HG03469 (cell line): ENCODE measurements around the gene HOTAIR.

Experiments used
- ATAC-seq: cut with Tn5 transposase; IDR thresholded peaks from one replicate; pipeline ENCODE4 v1.9.1; 2021; ENCODE audit warnings: mild to moderate bottlenecking, moderate library complexity, moderate number of reproducible peaks; ENCODE audit not compliant: unreplicated experiment

HOTAIR gene

DNA sequence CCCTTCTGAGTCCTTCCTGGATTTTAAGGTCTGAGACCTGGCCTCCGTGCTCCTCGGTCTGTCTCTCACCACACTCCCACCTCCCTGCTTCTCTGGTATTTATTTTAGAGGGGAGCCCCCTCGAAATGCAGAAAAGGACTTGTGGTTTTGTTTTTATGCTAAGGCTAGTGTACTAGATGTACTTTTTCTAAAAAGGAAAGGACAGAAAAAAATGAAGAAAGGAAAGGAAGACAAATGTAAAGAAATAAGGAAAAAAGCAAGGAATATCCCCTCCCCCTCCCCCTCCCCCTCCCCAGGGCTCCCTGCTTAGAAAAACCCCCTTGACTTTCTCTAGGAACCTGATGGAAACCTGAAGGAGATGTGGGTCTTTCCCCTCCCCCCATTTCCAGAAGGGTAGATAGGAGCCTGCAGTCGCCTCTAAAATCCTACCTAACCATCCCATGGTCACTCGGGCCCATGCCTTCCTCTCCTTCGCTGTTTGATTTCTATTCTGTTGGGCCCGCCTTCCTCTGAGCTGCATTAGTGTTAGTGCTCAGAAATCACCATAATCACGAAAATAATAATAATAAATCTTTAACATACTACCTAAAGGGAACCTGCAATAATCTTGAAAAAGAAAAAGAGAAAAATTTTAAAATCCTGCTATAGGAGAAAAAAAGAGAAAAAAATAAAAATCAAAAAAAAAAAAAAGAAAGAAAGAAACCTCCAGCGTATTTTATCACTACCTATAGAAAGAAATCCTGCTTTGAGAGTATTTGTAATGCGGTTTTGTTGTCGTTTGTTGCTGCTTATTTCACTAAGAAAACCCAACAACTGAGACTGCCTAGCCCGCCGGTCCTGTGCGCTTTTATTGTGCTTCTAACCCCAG is 37.1 kb upstream of the HOTAIR start:
- no peak for ATAC-seq

- no peak for ATAC-seq
These were observed 36.4 kb upstream of the HOTAIR start for GRCh38 chr12:54010972-54011664.

GRCh38 chr12:54010053-54010971 is 35.6 kb upstream of the HOTAIR start:
- ATAC-seq: no peak

DNA sequence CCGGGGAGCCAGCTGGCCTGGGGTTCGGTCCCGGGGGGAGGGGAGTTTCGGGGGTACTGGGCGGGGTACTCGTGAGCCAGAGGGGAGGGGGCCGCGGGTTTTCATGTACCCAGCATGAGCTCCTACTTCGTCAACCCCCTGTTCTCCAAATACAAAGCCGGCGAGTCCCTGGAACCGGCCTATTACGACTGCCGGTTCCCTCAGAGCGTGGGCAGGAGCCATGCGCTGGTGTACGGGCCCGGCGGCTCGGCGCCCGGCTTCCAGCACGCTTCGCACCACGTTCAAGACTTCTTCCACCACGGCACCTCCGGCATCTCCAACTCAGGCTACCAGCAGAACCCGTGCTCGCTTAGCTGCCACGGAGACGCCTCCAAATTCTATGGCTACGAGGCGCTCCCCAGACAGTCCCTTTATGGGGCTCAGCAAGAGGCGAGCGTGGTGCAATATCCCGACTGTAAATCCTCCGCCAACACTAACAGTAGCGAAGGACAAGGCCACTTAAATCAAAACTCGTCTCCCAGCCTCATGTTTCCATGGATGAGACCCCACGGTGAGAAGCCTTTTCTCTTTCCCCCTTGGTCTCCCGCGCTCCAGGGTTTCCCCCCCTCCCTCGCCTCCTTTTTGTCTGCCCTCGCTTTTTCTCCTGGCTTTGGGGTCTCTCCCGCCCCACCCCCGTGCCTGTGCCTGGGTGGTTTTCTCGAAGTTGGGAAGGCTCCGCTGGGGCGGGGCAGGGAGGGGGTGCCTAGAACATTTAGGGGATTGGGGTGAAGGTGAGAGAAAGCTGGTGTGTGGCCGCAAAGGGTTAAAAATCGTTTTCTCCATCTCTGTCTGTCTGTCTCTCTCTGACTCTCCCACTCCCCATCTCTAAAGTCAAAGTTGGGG is 34.7 kb upstream of the HOTAIR start:
- no peak for ATAC-seq

DNA sequence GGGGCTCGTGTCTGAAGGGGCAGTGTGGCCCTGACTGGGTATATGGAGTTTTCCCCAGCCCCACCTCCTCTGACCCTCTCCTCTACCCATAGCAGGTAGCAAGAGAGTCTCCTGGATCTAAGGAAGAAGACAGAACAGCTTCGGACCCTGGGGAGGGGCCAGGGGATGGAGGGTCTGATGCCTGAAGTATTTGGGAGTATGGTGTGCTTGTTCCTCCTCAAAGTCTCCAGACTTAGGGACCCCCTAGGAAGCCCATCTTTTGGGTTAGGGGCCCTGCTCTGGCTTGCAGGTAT is 33.5 kb upstream of the HOTAIR start:
- ATAC-seq: no peak

DNA sequence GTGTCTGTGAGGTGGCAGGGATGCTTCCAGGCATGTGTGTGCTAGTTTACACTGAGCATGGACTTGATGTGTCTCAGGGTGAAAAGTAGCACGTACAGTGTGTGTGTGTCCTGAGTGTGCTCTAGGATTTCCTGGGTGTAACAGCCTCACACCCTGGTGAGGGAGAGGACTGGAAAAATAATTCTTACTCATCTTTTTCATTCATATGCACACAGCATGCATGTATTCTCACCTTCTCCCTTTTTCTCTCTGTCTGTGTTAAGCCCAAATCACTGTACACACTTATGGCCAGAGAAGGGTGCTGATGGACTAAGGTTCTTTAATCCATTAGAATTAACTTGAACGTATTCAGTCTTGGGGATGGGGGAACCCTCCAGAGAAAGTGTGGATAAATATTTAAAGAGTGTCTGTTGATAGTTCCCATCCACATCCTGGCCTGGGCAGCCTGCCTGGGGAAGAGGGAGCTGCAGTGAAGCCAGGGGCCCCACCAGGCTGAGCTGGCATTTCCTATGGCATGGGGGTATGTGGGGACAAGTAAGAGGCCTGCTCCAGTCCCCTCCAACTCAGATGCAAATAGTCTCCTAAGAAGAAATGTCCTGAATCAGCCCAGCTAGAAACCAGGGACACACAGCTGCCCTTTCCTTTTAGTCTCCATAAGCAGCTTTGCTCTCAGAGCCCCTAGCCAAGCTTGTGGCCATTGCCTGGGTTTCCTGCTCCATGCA is 32.9 kb upstream of the HOTAIR start:
- no peak for ATAC-seq

DNA sequence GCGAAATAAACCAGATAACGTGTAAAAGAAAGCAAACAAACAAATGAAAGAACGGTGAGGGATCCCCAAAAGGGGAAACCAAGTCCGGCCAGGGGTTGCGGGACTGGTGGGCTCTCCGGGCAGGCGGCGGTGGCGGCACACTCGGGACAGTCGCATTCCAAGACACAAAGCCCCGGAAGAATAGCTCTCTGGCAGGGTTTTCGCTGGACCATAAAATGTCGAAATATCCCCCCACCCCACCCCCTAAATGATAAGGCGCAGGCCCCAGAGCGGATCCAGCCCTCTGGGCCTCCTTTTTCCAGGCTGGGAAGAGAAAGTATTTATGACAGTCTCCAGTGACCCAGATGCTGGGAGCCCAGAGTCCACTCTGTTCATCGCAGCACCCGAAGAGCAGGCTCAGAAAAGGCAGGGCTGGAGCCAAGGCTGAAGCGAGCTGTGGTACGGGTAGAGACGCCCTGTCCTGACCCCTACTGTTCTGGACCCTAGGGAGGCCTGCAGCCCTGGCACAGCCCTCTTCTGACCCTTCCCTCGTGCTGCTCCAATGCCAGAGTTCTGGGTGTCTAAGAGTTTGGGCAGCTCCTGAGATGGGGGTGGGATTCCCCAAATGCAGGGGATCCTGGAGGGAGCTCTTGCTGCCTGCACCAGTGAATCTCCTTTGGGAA is 31.9 kb upstream of the HOTAIR start:
- ATAC-seq: no peak

GRCh38 chr12:54005853-54006558 is 31.3 kb upstream of the HOTAIR start:
- ATAC-seq: no peak

DNA sequence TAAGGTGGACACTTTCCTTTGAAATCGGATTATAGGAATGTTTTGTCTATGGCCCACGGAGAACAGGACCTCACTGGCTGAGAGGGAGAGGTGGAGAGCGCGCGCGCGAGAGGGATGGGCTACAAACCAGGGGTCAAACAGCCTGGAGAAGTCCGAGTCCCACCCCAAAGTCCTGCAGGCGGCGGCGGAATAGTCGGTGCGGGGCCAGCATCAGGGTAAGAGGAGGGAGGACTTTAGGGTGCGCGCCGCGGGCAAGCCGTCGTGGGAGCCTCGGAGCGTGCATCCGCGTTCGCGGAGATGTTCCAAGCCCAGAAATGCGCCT is 30.7 kb upstream of the HOTAIR start:
- ATAC-seq: no peak

DNA sequence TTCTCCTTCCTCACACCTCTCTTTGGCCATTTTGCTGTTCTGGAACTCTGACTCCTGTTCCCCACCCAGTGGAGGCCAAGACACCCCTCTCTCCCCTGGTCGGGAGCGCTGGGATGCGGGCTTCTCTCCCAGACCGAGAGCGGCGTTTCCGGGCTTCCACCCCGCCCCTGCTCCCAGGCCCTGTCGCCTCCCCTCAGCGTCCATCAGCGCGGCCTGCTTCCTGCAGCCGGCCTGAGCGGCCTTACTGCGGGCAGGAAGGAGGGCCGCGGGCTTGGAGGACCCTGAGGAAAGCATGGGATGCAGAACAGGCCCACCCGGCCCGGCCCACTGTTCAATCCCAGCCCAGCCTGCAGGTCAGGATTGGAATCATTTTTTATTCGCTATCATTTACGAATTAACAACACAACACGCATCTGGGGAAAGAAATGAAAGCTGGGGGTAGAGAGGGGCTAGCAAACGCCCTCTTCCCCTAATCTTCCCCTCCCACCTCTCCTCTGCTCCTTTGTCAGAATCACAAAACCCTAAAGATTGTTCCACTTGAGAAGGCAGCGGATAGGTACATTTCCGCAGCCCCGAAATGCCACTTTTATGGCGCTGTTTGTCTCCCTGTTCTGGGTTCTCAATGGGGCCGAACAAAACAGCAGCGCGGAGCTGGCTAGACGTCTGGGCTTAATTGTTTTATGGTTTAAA is 30.2 kb upstream of the HOTAIR start:
- ATAC-seq: no peak

DNA sequence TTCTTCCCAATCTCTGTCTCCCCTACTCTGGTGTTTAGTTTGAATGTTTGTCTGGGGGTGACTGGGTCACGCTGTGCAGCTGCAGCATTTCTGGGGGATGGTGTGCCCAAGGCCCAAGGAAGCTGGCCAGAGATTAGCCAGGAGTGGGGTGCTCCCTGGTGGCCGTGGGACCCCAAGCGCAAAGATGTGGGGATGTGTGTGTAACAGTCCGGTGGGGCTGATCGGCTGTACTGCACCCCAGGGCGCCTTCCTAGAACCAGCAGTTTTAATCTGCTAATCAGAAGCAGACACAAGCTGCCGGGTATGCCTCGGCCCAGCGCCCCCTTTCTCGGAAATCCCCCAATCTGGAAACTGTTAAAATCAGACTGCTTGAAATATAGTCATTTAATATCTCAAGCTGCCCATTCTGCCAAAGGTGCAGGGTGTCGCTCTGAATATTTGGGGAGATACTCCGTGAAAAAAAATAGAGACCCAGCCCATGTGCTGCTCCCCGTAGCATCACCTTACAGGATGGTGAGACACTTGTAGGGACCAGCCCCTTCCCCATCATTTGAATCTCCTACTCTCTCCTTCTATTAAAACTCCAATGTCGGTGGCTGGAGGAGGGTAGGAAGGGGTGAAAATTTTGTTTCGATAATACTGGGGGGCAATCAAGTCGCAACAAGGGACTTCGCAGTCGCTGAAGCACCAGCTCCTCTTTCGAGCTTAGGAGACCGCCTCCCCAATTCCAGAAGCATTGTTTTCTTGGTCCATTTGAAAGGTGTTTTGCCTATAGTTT is 29.5 kb upstream of the HOTAIR start:
- ATAC-seq: no peak

GRCh38 chr12:54003625-54004024 is 28.9 kb upstream of the HOTAIR start:
- ATAC-seq: no peak

- ATAC-seq: no peak
These were observed 28.2 kb upstream of the HOTAIR start for GRCh38 chr12:54002915-54003389.

DNA sequence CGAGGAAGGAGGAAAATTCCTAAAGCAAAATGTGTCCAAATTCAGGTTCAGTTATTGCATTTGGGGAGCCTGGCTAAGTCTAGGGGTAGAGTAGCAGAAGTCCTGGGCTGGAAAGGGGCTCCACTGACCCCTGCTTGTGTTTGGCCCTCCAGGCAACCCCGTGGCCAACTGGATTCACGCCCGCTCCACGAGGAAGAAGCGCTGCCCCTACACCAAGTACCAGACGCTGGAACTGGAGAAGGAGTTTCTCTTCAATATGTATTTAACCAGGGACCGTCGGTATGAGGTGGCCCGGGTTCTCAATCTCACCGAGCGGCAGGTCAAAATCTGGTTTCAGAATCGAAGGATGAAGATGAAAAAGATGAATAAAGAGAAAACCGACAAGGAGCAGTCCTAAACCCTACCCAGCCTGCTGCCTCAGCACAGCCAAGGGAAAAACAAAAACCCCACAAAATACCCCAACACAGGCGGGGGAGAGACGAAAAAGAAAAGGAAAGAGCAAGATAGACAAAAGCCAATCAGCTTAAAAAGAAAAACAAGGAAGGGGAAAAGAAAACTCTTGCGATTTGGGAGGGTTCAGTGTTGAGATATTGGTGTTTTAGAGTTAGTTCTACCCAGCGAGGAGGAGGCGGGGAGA is 27.6 kb upstream of the HOTAIR start:
- no peak for ATAC-seq

DNA sequence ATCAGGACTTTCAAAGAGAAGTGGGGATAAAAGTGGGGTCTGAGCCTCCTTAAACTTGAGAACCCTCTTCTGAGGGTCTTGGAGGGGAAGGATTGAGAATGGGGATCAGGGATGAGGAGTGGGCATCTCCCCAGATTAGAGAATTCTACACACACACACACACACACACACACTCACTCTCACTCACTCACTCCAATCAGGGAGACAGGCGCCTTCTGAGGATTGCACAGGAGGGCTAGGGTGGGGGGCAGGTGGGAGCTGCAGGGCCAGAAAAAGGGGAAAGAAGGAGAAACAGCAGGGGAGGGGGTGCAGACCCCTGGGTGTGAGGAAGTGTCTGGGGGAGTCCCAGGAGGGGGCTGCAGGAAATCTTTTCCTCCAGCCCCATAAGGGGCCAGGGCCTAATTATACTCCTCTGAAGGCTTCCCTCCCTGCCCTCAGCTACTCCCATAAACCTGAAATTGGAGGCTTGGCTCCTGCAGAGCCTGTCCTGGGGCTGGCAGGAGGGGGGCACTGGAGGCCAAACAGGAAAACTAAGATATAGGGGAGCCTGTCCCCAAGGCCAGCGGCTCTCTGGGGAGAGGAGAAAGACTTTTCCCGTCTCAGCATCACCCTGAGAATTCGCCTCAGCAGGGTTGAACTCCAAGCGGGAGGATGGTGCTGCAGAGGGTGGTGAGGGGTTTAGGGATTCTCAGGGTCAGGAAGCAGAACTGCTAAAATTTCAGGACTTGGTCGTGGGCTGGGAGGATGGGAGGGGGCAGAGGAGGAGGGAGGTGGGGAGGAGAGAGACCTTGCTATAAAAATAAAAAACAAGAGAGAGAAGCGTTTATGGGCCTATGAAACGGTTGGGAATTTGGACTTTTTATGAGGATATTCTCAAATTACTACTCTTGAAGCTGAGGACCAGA is 26.8 kb upstream of the HOTAIR start:
- ATAC-seq: no peak
